ENCODE data around the gene PRSS16.
A peak's percentile ranks its signal among the peaks of the same experiment; 100 is the strongest.
"Not testable (repeated sequence)": the region's sequence is repeated elsewhere in the genome, so short reads cannot be mapped to it uniquely, and the experiment has no call there.

The PRSS16 gene

GRCh38 chr6:27248783-27249182, 1.3 kb downstream of the PRSS16 start:
- no peak for DNase-seq

- no peak for DNase-seq
These were observed 3.0 kb downstream of the PRSS16 start for GRCh38 chr6:27250277-27251111.

GRCh38 chr6:27251112-27251605, 3.7 kb downstream of the PRSS16 start:
- peak; percentile 43 for DNase-seq

GRCh38 chr6:27251606-27252251, 4.2 kb downstream of the PRSS16 start:
- peak; percentile 57 for DNase-seq

- no peak for DNase-seq
These were observed 7.1 kb downstream of the PRSS16 start for GRCh38 chr6:27254566-27254965.

- DNase-seq = no peak
These were observed 8.4 kb downstream of the PRSS16 start for GRCh38 chr6:27255866-27256265.

- DNase-seq = no peak
These were observed 12.9 kb downstream of the PRSS16 start for GRCh38 chr6:27260369-27260768.

- DNase-seq = no peak
These were observed 13.4 kb downstream of the PRSS16 start for GRCh38 chr6:27260836-27261375.

- DNase-seq = no peak
These were observed 16.4 kb downstream of the PRSS16 start for GRCh38 chr6:27263886-27264285.

GRCh38 chr6:27267003-27267402, 19.5 kb downstream of the PRSS16 start:
- DNase-seq = not testable (repeated sequence)

- no peak for DNase-seq
These were observed 20.4 kb downstream of the PRSS16 start for GRCh38 chr6:27267857-27268434.

- no peak for DNase-seq
These were observed 21.3 kb downstream of the PRSS16 start for GRCh38 chr6:27268803-27269202.

GRCh38 chr6:27273783-27274182, 26.3 kb downstream of the PRSS16 start:
- DNase-seq = no peak

- no peak for DNase-seq
These were observed 27.8 kb downstream of the PRSS16 start for GRCh38 chr6:27275025-27275956.

- no peak for DNase-seq
These were observed 32.1 kb downstream of the PRSS16 start for GRCh38 chr6:27279513-27280063.

- DNase-seq = no peak
These were observed 32.6 kb downstream of the PRSS16 start for GRCh38 chr6:27280064-27280539.

- DNase-seq = no peak
These were observed 33.1 kb downstream of the PRSS16 start for GRCh38 chr6:27280540-27281000.

GRCh38 chr6:27281105-27281539, 33.6 kb downstream of the PRSS16 start:
- no peak for DNase-seq

- no peak for DNase-seq
These were observed 34.1 kb downstream of the PRSS16 start for GRCh38 chr6:27281569-27281968.

GRCh38 chr6:27283279-27283678, 35.8 kb downstream of the PRSS16 start:
- DNase-seq = no peak

- DNase-seq = no peak
These were observed 38.6 kb downstream of the PRSS16 start for GRCh38 chr6:27286141-27286540.

- DNase-seq = no peak
These were observed 40.2 kb downstream of the PRSS16 start for GRCh38 chr6:27287751-27288135.

All from CD4-positive, alpha-beta T cell treated with Interferon gamma for 1 hour (primary cell).